Mesothelial cell of epicardium (in vitro differentiated cells): ENCODE results near the gene NUP62. TPM values are rescaled to one million over a fixed set of nuclear protein-coding genes. Genes with fewer than 3 reads are reported as not detected.

Source experiments
- DNase-seq, 2 experiments: peaks; one replicate each; pipeline ENCODE4 v3.0.0; 2021; ENCODE audit warnings: low spot score in 2 of 2; ENCODE audit not compliant: unreplicated experiment in 2 of 2
- H3K27ac Mint-ChIP-seq: 2 replicates; pipeline ENCODE4 v1.8.0; 2021; ENCODE audit warnings: mixed read lengths
- H3K27me3 Mint-ChIP-seq: 2 replicates; pipeline ENCODE4 v1.8.0; 2021; ENCODE audit warnings: low read depth, mixed read lengths
- H3K36me3 Mint-ChIP-seq: 2 replicates; pipeline ENCODE4 v1.8.0; 2021; ENCODE audit warnings: mixed read lengths
- H3K4me1 Mint-ChIP-seq: 2 replicates; pipeline ENCODE4 v1.8.0; 2021; ENCODE audit warnings: mixed read lengths
- H3K4me3 Mint-ChIP-seq: 2 replicates; pipeline ENCODE4 v1.8.0; 2021; ENCODE audit warnings: mild to moderate bottlenecking, moderate library complexity, mixed read lengths
- H3K9me3 Mint-ChIP-seq: 2 replicates; pipeline ENCODE4 v1.8.0; 2021; ENCODE audit warnings: mixed read lengths
- total RNA-seq: library from RNA; stranded (reverse); gene quantifications from 3 replicates; pipeline ENCODE4 v1.2.1, GENCODE V29; 2021
- TF ChIP-seq, protein P1 (sequence below): fragments of 200-600 bp; sonication (generic); IDR thresholded peaks from one replicate; pipeline ENCODE4 v1.5.0; 2021; ENCODE audit warnings: antibody characterized with exemption; ENCODE audit not compliant: unreplicated experiment

NUP62 gene
- total RNA-seq, 1 donor from 2014 or later: 67.6 TPM

DNA sequence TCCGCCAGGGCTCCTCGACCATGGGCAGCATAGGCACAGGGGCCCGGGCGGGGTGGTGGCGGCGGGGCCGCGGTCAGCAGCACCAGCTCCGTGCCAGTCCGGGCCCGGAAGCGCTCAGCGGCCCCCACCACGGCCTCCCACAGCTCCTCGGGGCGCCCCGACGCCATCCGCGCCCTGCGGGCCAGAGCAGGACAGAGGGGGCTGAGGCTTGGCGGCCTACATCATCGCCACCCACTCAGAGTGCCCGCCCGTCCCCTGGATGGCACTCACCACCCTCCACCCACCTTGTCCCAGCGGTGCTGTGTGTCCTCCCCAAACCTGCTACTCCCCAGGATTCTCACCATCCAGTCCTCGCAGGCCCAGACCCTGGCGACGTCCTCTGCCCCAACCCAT lies 56.2 kb downstream of the NUP62 start:
- Mint-ChIP-seq H3K36me3 (peaks cover 3% of the 10 kb centered on the region), H3K9me3 (no peaks in the 10 kb centered on the region), H3K4me3 (no peak overlapping the region), H3K27ac (no peak overlapping the region), H3K27me3 (no peaks in the 10 kb centered on the region), H3K4me1 (peaks cover 23% of the 10 kb centered on the region)
- TF ChIP-seq, protein P1, sequence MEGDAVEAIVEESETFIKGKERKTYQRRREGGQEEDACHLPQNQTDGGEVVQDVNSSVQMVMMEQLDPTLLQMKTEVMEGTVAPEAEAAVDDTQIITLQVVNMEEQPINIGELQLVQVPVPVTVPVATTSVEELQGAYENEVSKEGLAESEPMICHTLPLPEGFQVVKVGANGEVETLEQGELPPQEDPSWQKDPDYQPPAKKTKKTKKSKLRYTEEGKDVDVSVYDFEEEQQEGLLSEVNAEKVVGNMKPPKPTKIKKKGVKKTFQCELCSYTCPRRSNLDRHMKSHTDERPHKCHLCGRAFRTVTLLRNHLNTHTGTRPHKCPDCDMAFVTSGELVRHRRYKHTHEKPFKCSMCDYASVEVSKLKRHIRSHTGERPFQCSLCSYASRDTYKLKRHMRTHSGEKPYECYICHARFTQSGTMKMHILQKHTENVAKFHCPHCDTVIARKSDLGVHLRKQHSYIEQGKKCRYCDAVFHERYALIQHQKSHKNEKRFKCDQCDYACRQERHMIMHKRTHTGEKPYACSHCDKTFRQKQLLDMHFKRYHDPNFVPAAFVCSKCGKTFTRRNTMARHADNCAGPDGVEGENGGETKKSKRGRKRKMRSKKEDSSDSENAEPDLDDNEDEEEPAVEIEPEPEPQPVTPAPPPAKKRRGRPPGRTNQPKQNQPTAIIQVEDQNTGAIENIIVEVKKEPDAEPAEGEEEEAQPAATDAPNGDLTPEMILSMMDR: no peak
- no peak for DNase-seq

DNA sequence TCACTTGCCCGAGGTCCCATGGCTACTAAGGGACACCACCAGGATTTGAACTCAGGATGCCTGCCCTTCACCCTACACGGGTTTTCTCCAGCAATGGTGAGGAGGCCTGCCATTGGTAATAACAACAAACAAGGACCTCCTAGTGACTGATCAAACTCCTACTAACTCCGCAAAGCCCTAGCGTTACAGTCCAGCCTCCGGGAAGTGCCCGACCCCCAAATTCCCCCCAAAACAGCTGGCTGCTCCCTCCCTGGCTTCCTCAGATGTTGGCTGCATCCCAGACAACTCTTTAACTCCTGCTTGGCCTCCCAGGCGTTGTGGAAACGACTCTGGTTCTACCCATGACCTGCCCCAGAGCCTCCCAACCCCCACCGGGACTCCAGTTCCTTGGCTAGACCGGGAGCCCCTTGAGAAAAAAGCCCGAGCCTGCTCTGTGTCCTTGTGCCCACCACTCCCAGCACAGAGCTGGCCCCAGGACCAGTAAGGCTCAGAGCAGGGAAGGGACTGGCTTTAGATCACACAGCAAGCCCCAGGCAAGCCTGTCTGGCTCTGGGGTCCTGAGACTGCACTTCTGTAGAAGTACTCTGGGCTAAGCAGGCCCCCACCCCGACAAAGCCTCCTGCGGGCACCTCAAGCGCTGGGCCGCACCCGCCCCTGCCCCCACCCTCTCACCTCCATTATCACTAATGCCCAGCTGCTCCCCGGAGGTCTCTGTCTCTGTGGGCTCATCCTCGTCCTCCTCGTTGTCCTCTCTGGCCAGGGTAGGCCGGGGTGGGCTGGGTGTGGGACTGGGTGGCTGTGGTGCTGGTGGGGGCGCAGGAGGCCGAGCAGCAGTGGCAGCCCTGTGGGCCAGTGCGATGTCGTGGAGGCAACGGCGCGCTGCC lies 56.8 kb downstream of the NUP62 start:
- DNase-seq: no peak

DNA sequence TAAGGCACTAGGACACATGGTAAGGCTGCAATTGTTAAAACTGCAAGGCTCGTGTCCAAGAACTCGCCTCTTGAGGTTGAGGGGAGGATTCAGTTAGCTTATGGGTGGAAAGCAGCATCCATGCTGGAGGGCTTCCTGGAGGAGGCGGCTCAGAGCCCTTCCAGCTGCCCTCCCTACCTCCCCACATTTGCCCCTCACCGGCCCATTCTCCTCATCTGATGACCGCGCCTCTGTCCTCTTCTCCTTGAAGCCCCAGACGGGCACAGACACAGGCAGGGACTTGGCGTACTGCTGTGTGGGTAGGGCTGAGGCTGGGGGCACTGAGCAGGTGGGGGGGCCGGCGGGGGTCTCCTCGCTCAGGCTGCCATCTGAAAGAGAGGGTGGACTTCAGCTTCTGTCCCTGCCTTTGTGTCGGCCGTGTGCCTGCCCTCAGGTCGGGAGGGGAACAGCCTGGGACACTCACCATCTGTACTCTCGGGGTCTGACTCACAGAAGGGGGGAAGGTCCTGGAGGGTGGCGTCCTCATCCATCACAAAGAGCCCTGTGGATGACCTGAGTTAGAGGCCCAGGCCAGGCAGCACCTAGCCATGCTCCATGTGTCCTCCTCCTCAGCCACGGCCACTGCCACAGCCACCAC lies 57.8 kb downstream of the NUP62 start:
- peaks cover 29% of the 10 kb centered on the region for H3K4me1 Mint-ChIP-seq
- DNase-seq: no peak
- TF ChIP-seq, protein P1: no peak
- H3K27me3 Mint-ChIP-seq: no peaks in the 10 kb centered on the region
- peaks cover 3% of the 10 kb centered on the region for H3K36me3 Mint-ChIP-seq
- peak overlapping the region; percentile 14 for H3K27ac Mint-ChIP-seq
- peak overlapping the region; percentile 25 for H3K4me3 Mint-ChIP-seq
- H3K9me3 Mint-ChIP-seq: no peaks in the 10 kb centered on the region

More for the DNA sequence above, 56.8 kb downstream of the NUP62 start:
- Mint-ChIP-seq H3K27ac (peak overlapping the region; percentile 14), H3K27me3 (no peaks in the 10 kb centered on the region), H3K9me3 (no peaks in the 10 kb centered on the region), H3K4me1 (peaks cover 23% of the 10 kb centered on the region), H3K4me3 (no peak overlapping the region), H3K36me3 (peaks cover 3% of the 10 kb centered on the region)
- TF ChIP-seq, protein P1: no peak

DNA sequence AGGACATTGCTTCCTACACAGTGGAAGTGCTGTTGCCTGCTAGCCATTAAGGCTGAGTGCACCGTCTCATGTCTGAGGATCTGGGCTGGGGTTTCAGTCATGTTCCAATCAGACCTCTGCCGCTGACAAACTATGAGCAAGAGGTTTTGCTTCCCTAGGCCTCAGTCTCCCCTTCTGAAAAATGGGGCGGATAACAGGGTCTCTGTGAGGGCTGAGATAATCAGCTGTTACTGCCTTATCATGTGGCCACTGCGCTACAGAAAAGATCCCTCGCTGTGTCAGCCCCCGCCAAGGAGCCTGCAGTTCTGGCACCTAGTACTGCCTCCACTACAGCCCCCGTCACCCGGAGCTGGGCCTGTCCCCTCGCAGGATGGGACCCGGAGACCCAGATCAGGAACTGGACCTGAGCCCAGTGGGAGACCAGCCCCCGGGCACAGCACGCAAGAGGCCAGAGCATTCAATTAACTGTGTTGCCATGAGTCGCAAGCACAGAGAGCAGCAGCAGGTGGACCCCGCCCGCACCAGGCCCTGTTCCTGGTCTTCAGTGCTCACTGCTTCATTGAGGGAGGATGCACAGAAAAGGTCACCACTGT lies 58.9 kb downstream of the NUP62 start:
- peak overlapping the region; percentile 92 for H3K27ac Mint-ChIP-seq
- no peak overlapping the region for H3K4me3 Mint-ChIP-seq

DNA sequence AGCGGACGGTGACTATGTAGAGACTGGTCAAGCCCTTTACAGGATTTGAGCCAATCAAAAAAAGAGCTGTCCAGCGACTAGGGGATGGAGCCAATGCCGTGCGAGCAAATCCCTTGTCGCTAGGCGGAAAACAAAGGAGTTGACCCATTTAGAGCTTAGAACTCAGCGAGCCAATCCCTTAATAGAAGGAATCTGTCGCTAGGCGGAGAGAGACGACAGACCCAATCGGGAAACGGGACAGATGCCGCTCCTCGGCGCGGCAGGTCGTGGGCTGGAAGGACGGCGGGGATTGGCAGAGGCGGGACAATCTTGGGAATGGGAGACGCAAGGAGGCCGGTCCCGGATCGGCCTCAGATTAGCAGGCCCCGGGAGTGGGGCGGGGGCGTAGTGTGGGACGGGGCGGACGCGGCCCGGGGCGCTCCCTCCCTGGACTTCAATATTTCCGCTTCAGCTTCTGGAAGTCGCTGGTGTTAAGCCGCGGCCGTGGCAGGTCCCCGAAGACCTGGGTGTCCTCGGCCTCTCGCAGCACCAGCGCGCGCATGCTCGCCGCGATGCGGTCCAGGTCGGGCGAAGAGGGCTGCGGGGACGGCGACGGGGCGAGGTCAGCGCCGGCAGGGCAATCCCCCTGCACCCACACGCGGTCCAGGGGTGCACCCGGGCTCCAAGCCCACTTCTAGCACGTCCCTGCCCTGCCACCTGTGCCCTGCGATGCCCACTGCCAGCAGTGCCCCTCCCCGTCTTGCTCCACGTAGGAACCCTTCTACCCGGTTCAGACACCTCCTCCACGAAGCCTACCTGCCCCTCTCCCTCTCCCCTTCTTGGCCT lies 59.6 kb downstream of the NUP62 start:
- Mint-ChIP-seq H3K4me3 (no peak overlapping the region), H3K27me3 (no peaks in the 10 kb centered on the region), H3K27ac (peak overlapping the region; percentile 92), H3K36me3 (peaks cover 8% of the 10 kb centered on the region), H3K9me3 (no peaks in the 10 kb centered on the region), H3K4me1 (peaks cover 39% of the 10 kb centered on the region)
- TF ChIP-seq, protein P1: no peak
- peak; percentile 86 to 98 for DNase-seq

More for the DNA sequence above, 58.9 kb downstream of the NUP62 start:
- Mint-ChIP-seq H3K27me3 (no peaks in the 10 kb centered on the region), H3K4me1 (peaks cover 36% of the 10 kb centered on the region), H3K36me3 (peaks cover 3% of the 10 kb centered on the region), H3K9me3 (no peaks in the 10 kb centered on the region)
- no peak for DNase-seq
- TF ChIP-seq, protein P1: no peak
